Natural killer cell (primary cell): ENCODE results near the gene GRM4. TPM values are rescaled to one million over a fixed set of nuclear protein-coding genes. Genes with fewer than 3 reads are reported as not detected.

ENCODE experiments used
- ATAC-seq, 3 donors: fragments of 150-1000 bp in 2 of 3; fragments of 200-7000 bp in 1 of 3; cut with Tn5 transposase; 1 replicate in 1 of 3; 2 replicates in 2 of 3; pipeline ENCODE4 v1.10.0; 2021; ENCODE audit warnings: mild to moderate bottlenecking in 2 of 3, moderate library complexity in 2 of 3
- DNase-seq, 2 donors: peaks; one replicate each; pipeline versions ENCODE4 v3.0.0 to v3.0.0-alpha.2; 2013 to 2021; ENCODE audit warnings: mixed read lengths in 1 of 2
- H3K27ac ChIP-seq: one replicate; pipeline ENCODE4 v1.5.1; 2013; ENCODE audit warnings: mild to moderate bottlenecking, low read length
- H3K27me3 ChIP-seq: one replicate; pipeline ENCODE4 v1.6.1; 2013; ENCODE audit warnings: low read length; ENCODE audit not compliant: control insufficient read depth, insufficient read depth
- H3K36me3 ChIP-seq: one replicate; pipeline ENCODE4 v1.6.1; 2013; ENCODE audit warnings: low read length; ENCODE audit not compliant: control insufficient read depth, insufficient read depth
- H3K4me1 ChIP-seq: one replicate; pipeline ENCODE4 v1.6.1; 2013; ENCODE audit warnings: low read length; ENCODE audit not compliant: control insufficient read depth, insufficient read depth
- H3K4me3 ChIP-seq: one replicate; pipeline ENCODE4 v1.5.1; 2013; ENCODE audit warnings: low read length
- H3K9me3 ChIP-seq: one replicate; pipeline ENCODE4 v1.6.1; 2013; ENCODE audit warnings: low read length; ENCODE audit not compliant: control insufficient read depth, insufficient read depth
- H3K27ac Mint-ChIP-seq, 2 donors: one replicate each; pipeline ENCODE4 v1.8.0; 2022; ENCODE audit warnings: mild to moderate bottlenecking in 2 of 2, mixed read lengths in 2 of 2, moderate library complexity in 1 of 2
- H3K27me3 Mint-ChIP-seq, 2 donors: one replicate each; pipeline ENCODE4 v1.8.0; 2022; ENCODE audit warnings: low read depth in 2 of 2, mixed read lengths in 2 of 2
- H3K36me3 Mint-ChIP-seq: one replicate; pipeline ENCODE4 v1.8.0; 2022; ENCODE audit warnings: mixed read lengths
- H3K4me1 Mint-ChIP-seq, 2 donors: one replicate each; pipeline ENCODE4 v1.8.0; 2022; ENCODE audit warnings: mixed read lengths in 2 of 2
- H3K4me3 Mint-ChIP-seq: one replicate; pipeline ENCODE4 v1.8.0; 2022; ENCODE audit warnings: mild to moderate bottlenecking, moderate library complexity, mixed read lengths
- H3K9me3 Mint-ChIP-seq, 2 donors: one replicate each; pipeline ENCODE4 v1.8.0; 2022; ENCODE audit warnings: mixed read lengths in 2 of 2
- CTCF ChIP-seq: fragments of 200-600 bp; IDR thresholded peaks from one replicate; pipeline ENCODE4 v1.8.0; 2022; ENCODE audit warnings: antibody characterized with exemption
- WGBS: methylation state at CpG from one replicate; pipeline ENCODE4 v1.1.7; 2013; ENCODE audit warnings: missing lambda C conversion rate; ENCODE audit not compliant: insufficient coverage; 5-methylcytosine and 5-hydroxymethylcytosine counted together
- intact Hi-C: fragments of 100-400 bp; cut with micrococcal nuclease; formaldehyde crosslinking; loops from one replicate; pipeline ENCODE4 v1.14.2; 2022
- total RNA-seq, 4 donors: library from RNA; stranded (reverse); fragments of 120-200 nt in 1 of 4; gene quantifications; one replicate each; pipeline versions ENCODE4 v1.2.3 to v1.2.4, GENCODE V29; 2013 to 2022

Gene GRM4
- total RNA-seq, 3 donors from 2014 or later (not counting 1 experiment from before 2014, with no cell fraction given), result not detected

GRCh38 chr6:33992191-33992590, 153.7 kb downstream of the GRM4 start:
- 94% methylated on average over 13 of the region's 13 CpGs for WGBS
- H3K36me3 Mint-ChIP-seq, result peaks cover 11% of the 10 kb centered on the region
- ATAC-seq (no peak), DNase-seq (no peak)
- Histone ChIP-seq H3K27ac (no peak overlapping the region), H3K36me3 (no peaks in the 10 kb centered on the region), H3K4me1 (no peaks in the 10 kb centered on the region), H3K4me3 (no peak overlapping the region), H3K9me3 (no peaks in the 10 kb centered on the region), H3K27me3 (peaks cover 4% of the 10 kb centered on the region)
- peaks cover 25 to 42% of the 10 kb centered on the region in 2 donors for H3K27me3 Mint-ChIP-seq
- no peak overlapping the region for H3K4me3 Mint-ChIP-seq
- no peak overlapping the region for H3K27ac Mint-ChIP-seq
- H3K4me1 Mint-ChIP-seq, result no peaks in the 10 kb centered on the region
- intact Hi-C loops, result no loop called here
- H3K9me3 Mint-ChIP-seq, result no peaks in the 10 kb centered on the region
- TF ChIP-seq CTCF, result no peak

- H3K4me3 ChIP-seq, result no peak overlapping the region
- peaks cover 5% of the 10 kb centered on the region for H3K36me3 Mint-ChIP-seq
- H3K9me3 ChIP-seq, result no peaks in the 10 kb centered on the region
- H3K9me3 Mint-ChIP-seq, result no peaks in the 10 kb centered on the region
- no peak for ATAC-seq
- H3K4me1 ChIP-seq, result no peaks in the 10 kb centered on the region
- WGBS, result 99% methylated on average over 3 of the region's 4 CpGs
- peaks cover 19 to 36% of the 10 kb centered on the region in 2 donors for H3K27me3 Mint-ChIP-seq
- no peak overlapping the region for H3K27ac ChIP-seq
- no peaks in the 10 kb centered on the region for H3K4me1 Mint-ChIP-seq
- intact Hi-C loops, result no loop called here
- no peak overlapping the region for H3K27ac Mint-ChIP-seq
- TF ChIP-seq CTCF, result no peak
- H3K4me3 Mint-ChIP-seq, result no peak overlapping the region
- DNase-seq, result no peak
- no peaks in the 10 kb centered on the region for H3K36me3 ChIP-seq
- H3K27me3 ChIP-seq, result peaks cover 4% of the 10 kb centered on the region
These were observed 154.3 kb downstream of the GRM4 start for GRCh38 chr6:33991610-33992009.

- Mint-ChIP-seq H3K4me3 (no peak overlapping the region), H3K27ac (no peak overlapping the region), H3K36me3 (no peaks in the 10 kb centered on the region), H3K27me3 (peaks cover 10 to 28% of the 10 kb centered on the region in 2 donors), H3K4me1 (no peaks in the 10 kb centered on the region), H3K9me3 (no peaks in the 10 kb centered on the region)
- Histone ChIP-seq H3K36me3 (no peaks in the 10 kb centered on the region), H3K27ac (no peak overlapping the region), H3K4me1 (no peaks in the 10 kb centered on the region), H3K27me3 (peaks cover 2% of the 10 kb centered on the region), H3K4me3 (no peak overlapping the region), H3K9me3 (no peaks in the 10 kb centered on the region)
- no peak for TF ChIP-seq CTCF
- no peak for ATAC-seq
- WGBS, result 61% methylated on average over 5 of the region's 5 CpGs
- no peak for DNase-seq
- intact Hi-C loops, result no loop called here
These were observed 155.8 kb downstream of the GRM4 start for GRCh38 chr6:33990061-33990541.
